Heart left ventricle (tissue), 16 donors: ENCODE results near the gene LAMB4. TPM values are rescaled to one million over a fixed set of nuclear protein-coding genes. Genes with fewer than 3 reads are reported as not detected.

Experiments used
- ATAC-seq, 4 donors: fragments of 200-7000 bp; cut with Tn5 transposase; one replicate each; pipeline ENCODE4 v1.9.1; 2020 to 2022; ENCODE audit warnings: moderate library complexity in 4 of 4, mild to moderate bottlenecking in 3 of 4, moderate number of reproducible peaks in 1 of 4
- DNase-seq, 5 donors: peaks; one replicate each; pipeline ENCODE4 v3.0.0-alpha.2; 2020
- H3K27ac ChIP-seq, 12 donors: fragments of 200-600 bp; sonication (generic) in 4 of 12; one replicate each; pipeline versions ENCODE4 v1.5.0 to v1.8.0; 2016 to 2022; ENCODE audit warnings: mild to moderate bottlenecking in 2 of 12
- H3K27me3 ChIP-seq, 9 donors: fragments of 200-600 bp; sonication (generic) in 2 of 9; one replicate each; pipeline versions ENCODE4 v1.5.1 to v1.8.0; 2016 to 2022; ENCODE audit warnings: mild to moderate bottlenecking in 3 of 9
- H3K36me3 ChIP-seq, 9 donors: fragments of 200-600 bp; sonication (generic) in 2 of 9; one replicate each; pipeline versions ENCODE4 v1.5.0 to v1.8.0; 2018 to 2022; ENCODE audit warnings: mild to moderate bottlenecking in 2 of 9
- H3K4me1 ChIP-seq, 12 donors: fragments of 200-600 bp; sonication (generic) in 4 of 12; one replicate each; pipeline versions ENCODE4 v1.5.0 to v1.8.0; 2016 to 2022; ENCODE audit warnings: mild to moderate bottlenecking in 3 of 12
- H3K4me3 ChIP-seq, 12 donors: fragments of 200-600 bp; sonication (generic) in 4 of 12; one replicate each; pipeline versions ENCODE4 v1.5.0 to v1.8.0; 2017 to 2022; ENCODE audit warnings: mild to moderate bottlenecking in 9 of 12, moderate library complexity in 4 of 12
- H3K9me3 ChIP-seq, 12 donors: fragments of 200-600 bp; sonication (generic) in 4 of 12; one replicate each; pipeline versions ENCODE4 v1.5.0 to v1.8.0; 2016 to 2022; ENCODE audit warnings: mild to moderate bottlenecking in 1 of 12
- CTCF ChIP-seq, 12 donors: fragments of 200-600 bp; sonication (generic) in 4 of 12; IDR thresholded peaks; one replicate each; pipeline versions ENCODE4 v1.5.0 to v1.8.0; 2018 to 2022; ENCODE audit warnings: antibody characterized with exemption in 12 of 12, mild to moderate bottlenecking in 5 of 12
- POLR2A ChIP-seq, 2 donors: fragments of 450-650 bp; IDR thresholded peaks; one replicate each; pipeline ENCODE4 v1.6.1; 2017; ENCODE audit warnings: antibody characterized with exemption in 2 of 2, mild to moderate bottlenecking in 2 of 2, moderate library complexity in 2 of 2
- WGBS, 4 donors: extraction: QIAGEN DNeasy Blood & Tissue Kit in 2 of 4; methylation state at CpG; one replicate each; pipeline versions ENCODE4 v1.1.5 to v1.1.7; 2013 to 2018; 5-methylcytosine and 5-hydroxymethylcytosine counted together
- intact Hi-C, 10 donors: fragments of 100-400 bp; cut with DNase I; formaldehyde crosslinking; loops; one replicate each; pipeline versions ENCODE4 v1.11.1 to v1.14.2; 2022
- polyA plus RNA-seq, 2 donors: library from polyadenylated mRNA; stranded (reverse); fragments of 200-250 nt; gene quantifications; one replicate each; pipeline ENCODE4 v1.2.3, GENCODE V29; 2013
- total RNA-seq, 9 donors: library from RNA; depleted of rRNA in 2 of 9; stranded (reverse); fragments of >200 nt in 2 of 9; fragmentation: NEBNext Ultra II Directional in 3 of 9; extraction: Animal tissue kit (Norgen Biotek cat#: 25700) in 3 of 9; gene quantifications; one replicate each; pipeline versions ENCODE4 v1.1.0 to v1.2.4, GENCODE V29; 2016 to 2023
- donor health status: ischemic (EF 13 %, LVEDD 7.1; RV severe dilation, severe dysfunction).
- donor health status: healthy with polysubstance abuse.
- donor health status: DM: no; HTN: yes; CAD: no.
- donor health status: DM: no; HTN: no; CAD: no.
- donor health status: ischemic (EF 25% LVEDD 6.9; RV normal size, moderate dysfunction).
- donor health status: ischemic (EF 25% LVEDD 5.7; RV mildly dilated, moderate dysfunction).
- donor health status: healthy.
- donor health status: DM: yes; HTN: yes; CAD: no.
- donor health status: ischemic (EF 35%, LVEDD 5.7; RV mildly dilated, moderate dysfunction).
- donor health status: nonischemic (EF 11% LVEDD 7.7; RV severe dilation, severe dysfunction).
- donor health status: DM: yes; HTN: yes; CAD: no.
- donor health status: PGD.
- donor health status: ischemic (EF 29% LVEDD 5.4; RV normal size, mild dysfunction).
- donor health status: nonischemic (EF 23%, LVEDD 6.1; RV moderate dilation, normal function).

The LAMB4 gene
- total and polyA plus RNA-seq, 11 donors, result 0.19 to 0.31 (median 0.26) TPM; not detected in 4

- no peak for TF ChIP-seq CTCF (IDR thresholded peaks at IDR 0.05)
- TF ChIP-seq POLR2A (IDR thresholded peaks at IDR 0.05), result no peak
- peaks cover 0 to 1% (median 0%) of the 10 kb centered on the region in 12 donors for H3K4me1 ChIP-seq
- DNase-seq (no peak), ATAC-seq (no peak)
- no peaks in the 10 kb centered on the region for H3K36me3 ChIP-seq
- intact Hi-C loops, result no loop called here
- H3K27me3 ChIP-seq, result no peaks in the 10 kb centered on the region
- WGBS, 4 donors, result 95 to 97% (median 96%) methylated on average over 2 of the region's 2 CpGs
- no peak overlapping the region for H3K4me3 ChIP-seq
- H3K9me3 ChIP-seq, result no peaks in the 10 kb centered on the region
- no peak overlapping the region for H3K27ac ChIP-seq
These were observed 58.0 kb downstream of the LAMB4 start for GRCh38 chr7:108072116-108072515.

- no peak for TF ChIP-seq CTCF (IDR thresholded peaks at IDR 0.05)
- no peak for TF ChIP-seq POLR2A (IDR thresholded peaks at IDR 0.05)
- intact Hi-C loops, result no loop called here
- Histone ChIP-seq H3K4me3 (no peak overlapping the region), H3K9me3 (no peaks in the 10 kb centered on the region), H3K27ac (no peak overlapping the region), H3K27me3 (no peaks in the 10 kb centered on the region), H3K4me1 (no peaks in the 10 kb centered on the region), H3K36me3 (no peaks in the 10 kb centered on the region)
- DNase-seq, result no peak
- 77 to 88% (median 79%) methylated on average over 1 of the region's 1 CpG for WGBS, 4 donors
- ATAC-seq, result no peak
These were observed 58.6 kb downstream of the LAMB4 start for GRCh38 chr7:108071551-108071950.

- intact Hi-C loops, result no loop called here
- H3K4me3 ChIP-seq, result no peak overlapping the region
- no peaks in the 10 kb centered on the region for H3K4me1 ChIP-seq
- no peak for ATAC-seq
- no peak for TF ChIP-seq POLR2A (IDR thresholded peaks at IDR 0.05)
- TF ChIP-seq CTCF (IDR thresholded peaks at IDR 0.05), result no peak
- H3K36me3 ChIP-seq, result no peaks in the 10 kb centered on the region
- DNase-seq, result no peak
- no peak overlapping the region for H3K27ac ChIP-seq
- 73 to 83% (median 77%) methylated on average over 2 of the region's 2 CpGs for WGBS, 4 donors
- no peaks in the 10 kb centered on the region for H3K27me3 ChIP-seq
- no peaks in the 10 kb centered on the region for H3K9me3 ChIP-seq
These were observed 60.5 kb downstream of the LAMB4 start for GRCh38 chr7:108069646-108070045.

GRCh38 chr7:108067844-108068243 is 62.3 kb downstream of the LAMB4 start:
- no peak for DNase-seq
- H3K9me3 ChIP-seq, result no peaks in the 10 kb centered on the region
- H3K4me1 ChIP-seq, result no peaks in the 10 kb centered on the region
- no peak overlapping the region for H3K4me3 ChIP-seq
- intact Hi-C loops, result no loop called here
- no peak for TF ChIP-seq POLR2A (IDR thresholded peaks at IDR 0.05)
- no peak for TF ChIP-seq CTCF (IDR thresholded peaks at IDR 0.05)
- no peak overlapping the region for H3K27ac ChIP-seq
- H3K36me3 ChIP-seq, result no peaks in the 10 kb centered on the region
- ATAC-seq, result no peak
- WGBS, 4 donors, result 90 to 97% (median 93%) methylated on average over 7 of the region's 7 CpGs
- H3K27me3 ChIP-seq, result no peaks in the 10 kb centered on the region
